Stimulated activated CD4-positive, alpha-beta T cell treated with anti-CD3 and anti-CD28 coated beads, Interleukin-12 subunit alpha, Interleukin-12 subunit beta, amount 100 ng/mL, for 4 hours (primary cell): Measurements from ENCODE around the gene LRRC46.

Experiments used
- DNase-seq: peaks from one replicate; pipeline ENCODE4 v3.0.0-alpha.2; 2020

The LRRC46 gene

DNA sequence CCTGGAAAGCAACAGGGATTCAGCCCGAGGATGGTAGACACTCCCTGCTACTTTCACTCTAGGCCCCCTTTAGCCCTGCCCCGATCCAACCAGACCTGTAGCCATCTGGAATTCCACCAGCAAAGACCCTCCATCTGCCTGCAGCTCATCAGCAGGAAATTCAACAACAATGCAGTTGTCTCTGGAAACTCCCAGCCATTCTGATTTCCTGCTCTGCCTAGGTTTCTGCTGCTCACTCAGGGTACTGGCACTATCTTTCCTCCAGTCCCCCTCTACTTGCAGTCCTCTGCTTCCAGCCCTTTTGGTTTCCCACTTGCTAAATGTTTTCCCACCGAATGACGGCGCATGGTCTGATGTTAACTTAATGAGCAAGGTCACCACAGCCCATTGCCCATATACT lies 22.1 kb downstream of the LRRC46 start:
- DNase-seq = no peak

DNA sequence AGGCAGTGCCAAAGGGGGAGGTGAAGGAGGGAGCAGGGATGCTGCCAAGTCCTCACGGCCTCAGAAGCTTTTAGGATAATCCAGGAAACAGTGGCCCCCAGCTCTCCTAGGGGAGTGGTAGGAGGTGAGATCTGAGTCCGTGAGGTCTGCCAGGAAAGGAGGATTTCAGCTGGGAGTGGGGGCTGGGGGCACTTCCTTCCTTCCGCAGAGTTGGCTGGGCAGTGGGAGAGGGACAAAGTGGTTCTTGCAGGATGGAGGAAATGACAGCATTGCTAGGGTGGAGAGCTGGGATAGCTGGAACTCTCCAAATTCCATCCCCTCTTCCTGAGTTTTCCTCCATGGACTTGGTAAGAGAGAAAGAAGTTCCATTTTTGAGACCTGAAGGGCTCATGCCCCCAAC lies 24.3 kb downstream of the LRRC46 start:
- no peak for DNase-seq

DNA sequence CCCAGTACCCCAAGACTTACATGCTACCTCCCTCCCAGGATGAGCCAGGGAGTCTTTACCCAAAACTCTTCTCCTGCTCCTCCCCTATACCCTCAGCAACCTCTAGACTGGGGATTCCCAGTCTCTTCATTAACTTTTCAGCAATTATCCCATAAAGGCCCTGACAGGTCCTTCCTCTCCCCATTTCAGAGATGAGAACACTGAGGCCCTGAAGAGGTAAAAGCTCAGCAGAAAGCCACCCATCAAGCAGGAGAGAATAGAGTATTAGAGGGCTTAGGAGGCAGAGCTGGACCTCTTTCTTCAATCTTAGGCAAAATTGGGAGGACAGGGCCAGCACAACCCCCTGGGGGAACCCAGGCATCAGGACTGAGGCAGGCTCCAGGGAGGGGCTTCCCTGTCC lies 25.4 kb downstream of the LRRC46 start:
- DNase-seq = no peak

DNA sequence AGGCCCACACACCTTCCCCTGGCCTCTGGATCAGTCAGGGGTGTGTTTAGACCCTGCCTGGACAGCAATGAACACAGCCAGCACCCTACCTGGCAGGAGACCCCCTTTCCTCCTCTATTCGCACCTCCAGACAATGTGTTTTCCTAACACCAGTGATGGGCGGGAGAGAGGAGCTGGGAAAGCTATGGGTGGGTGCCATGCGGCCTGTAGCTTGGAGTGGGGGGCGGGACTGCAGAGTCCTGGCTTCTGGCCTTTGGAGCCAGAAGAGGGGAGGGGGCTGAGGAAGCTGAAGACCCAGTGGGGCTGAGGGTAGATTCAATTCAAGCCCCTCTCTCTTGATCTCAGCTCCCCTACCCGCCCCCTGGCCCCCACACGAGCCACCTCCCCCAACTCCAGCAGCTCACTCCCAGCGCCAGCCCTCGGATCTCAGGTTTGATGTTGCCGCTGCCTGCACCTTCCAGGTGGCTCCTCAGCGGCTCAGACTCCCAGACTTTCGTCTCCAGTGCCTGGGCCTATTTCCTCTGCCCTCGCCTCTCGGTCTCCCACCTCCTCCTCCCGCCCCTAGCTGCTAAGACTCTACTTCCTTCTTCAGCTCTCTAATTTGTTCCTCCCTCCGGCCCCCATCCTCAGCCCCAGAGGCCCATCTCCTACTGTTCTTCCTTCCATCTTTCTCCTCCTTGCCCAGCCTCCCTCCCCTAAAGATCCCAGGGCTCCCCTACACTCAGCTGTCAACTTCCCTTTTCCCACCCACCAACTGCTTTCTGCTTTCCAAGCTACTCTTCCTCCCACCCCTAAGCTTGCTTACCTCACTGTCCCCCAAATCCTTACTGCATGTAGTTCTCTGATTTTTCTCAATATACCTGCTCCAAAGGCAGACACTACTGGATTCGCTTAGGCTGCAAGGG lies 26.3 kb downstream of the LRRC46 start:
- no peak for DNase-seq

DNA sequence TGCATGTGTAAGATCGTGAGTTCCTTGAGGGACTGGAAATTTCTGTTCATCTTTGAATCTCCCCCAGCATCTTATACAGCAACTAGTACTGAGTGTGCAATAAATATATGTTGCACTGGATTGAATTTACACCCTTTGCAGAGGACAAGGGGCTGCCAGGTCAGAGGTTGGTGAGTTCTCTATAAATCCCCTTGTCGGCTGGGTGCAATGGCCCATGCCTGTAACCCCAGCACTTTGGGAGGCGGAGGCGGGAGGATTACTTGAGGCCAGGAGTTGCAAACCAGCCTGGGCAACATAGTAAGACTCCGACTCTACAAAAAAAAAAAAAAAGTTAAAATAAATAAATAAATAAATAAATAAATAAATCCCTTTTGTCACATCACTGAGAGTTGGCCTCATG lies 28.9 kb downstream of the LRRC46 start:
- DNase-seq = no peak

DNA sequence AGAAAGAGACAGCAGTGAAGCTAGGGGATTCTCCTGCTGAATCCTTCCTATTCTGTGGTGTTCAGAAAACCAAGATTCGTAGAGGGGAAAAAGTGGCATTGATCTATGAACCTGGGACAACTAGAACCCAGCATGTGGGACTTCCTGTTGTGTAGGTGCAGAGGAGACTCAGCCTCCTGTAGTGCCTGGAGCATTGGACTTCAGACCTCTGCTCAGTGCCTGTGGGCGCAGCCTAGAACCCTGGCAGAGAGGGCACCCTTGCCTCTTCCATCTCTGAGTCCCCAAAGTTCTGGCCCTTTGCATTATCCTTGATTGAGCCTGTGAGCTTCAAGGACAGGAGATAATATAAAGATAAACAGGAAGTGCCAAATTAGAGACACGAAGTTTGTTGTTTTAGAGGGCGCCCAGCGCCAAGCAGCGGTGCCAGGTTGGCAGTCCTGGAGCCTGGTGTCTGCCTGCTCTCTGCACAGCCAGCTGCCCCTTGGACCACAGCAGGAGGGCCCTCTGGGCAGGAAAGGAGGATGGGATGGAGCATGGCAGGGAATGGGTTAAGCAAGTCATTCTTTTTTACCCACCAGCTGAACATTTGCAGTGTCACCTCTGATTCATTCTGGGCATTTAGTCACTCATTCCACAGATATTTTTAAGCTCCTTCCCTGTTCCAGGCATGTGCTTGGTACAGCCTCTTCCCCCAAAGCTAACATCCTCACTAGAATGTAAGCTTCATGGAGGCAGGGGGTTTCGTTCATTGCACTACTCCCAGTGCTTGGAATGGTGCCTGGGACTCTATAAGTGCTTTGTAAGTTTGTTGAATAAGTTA lies 31.4 kb downstream of the LRRC46 start:
- DNase-seq = no peak

DNA sequence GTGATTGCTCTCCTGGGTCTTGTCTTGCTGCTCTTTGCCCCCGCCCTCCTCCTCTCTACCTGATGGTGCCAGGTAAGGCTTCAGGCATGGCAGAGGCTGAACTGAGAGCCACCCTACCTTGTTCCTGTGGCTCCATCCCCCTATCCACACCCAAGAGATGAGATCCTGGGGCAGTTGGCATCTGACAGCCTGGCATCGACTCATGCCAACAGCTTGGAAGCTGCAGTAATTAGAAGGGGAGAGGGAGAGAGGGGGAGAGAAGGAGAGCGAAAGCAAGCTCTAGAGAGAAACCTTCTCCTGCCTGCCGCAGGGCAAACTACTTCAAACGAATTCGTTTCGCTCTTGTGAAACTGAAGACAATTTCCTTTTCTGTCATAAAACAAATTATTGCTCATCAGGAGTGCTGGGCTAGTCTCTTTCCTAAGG lies 33.3 kb downstream of the LRRC46 start:
- no peak for DNase-seq

DNA sequence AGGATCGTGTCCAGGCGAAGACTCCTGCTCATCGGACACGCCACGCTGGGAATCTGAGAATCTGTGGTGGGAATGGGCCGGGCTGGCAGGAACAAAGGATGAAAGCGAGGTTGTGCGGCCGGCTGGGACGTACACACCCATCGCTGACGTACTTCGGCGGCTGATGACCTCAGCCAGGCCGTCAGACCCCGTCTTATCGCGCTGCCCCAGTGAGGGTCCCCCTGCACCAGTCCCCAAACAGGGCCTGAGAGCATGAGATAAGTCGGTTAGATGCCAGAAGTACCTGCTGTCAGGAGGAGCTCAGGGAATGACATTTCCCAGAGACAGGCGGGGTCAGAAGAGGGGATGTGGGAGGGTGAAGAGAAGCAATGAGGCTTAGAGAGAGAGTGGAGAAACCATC lies 35.5 kb downstream of the LRRC46 start:
- DNase-seq = no peak

DNA sequence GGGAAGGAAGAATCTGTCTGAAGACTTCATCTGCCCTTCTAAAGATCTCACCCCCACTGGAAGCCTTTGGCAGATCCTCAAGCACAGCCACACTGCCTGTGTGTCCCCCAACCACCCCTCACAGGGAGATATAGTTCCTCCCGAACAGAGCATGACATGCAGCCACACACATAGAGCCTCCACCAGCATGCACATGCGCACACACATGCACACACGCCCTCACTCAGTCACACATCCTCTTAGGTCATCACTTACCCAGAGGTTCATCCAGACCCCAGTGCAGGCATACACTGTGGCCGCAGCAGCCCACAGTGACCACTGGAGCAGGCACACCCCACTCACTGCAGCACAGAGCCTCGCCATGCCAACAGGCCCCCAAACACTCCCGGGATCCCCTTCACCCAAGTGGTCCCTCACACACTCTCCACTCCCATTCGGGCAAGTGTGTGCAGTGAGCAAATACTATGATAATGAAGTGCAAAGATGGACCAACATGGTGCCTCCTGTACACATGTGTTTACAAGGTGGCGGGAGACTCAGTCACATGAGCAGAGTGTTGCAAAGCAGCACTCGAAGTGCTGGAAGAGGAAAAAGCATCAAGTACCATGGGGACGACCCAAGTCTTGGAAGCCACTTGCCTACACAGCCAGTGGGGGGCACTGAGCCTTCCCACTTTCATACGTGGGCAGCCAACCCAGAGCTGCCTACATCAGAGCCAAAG lies 36.5 kb downstream of the LRRC46 start:
- DNase-seq = no peak

DNA sequence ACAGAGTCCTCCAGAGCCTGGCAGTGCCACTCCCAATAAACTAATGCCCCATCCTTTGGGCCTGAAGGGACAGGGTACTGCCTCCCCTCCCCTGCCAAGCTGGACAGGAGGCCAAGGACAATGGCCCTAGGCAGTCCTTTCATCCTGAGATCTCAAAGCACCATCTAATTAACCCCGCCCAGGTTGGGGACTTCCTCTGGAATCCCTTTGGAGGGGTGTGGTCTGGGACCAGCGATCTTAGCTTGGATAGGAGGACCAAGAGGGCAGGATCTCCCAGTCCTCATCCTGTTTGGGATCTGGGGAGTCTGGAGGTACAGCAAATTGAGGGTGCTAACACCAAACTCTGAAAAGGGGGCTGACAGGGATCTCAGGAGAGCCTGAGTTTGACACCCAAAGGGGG lies 37.6 kb downstream of the LRRC46 start:
- no peak for DNase-seq

DNA sequence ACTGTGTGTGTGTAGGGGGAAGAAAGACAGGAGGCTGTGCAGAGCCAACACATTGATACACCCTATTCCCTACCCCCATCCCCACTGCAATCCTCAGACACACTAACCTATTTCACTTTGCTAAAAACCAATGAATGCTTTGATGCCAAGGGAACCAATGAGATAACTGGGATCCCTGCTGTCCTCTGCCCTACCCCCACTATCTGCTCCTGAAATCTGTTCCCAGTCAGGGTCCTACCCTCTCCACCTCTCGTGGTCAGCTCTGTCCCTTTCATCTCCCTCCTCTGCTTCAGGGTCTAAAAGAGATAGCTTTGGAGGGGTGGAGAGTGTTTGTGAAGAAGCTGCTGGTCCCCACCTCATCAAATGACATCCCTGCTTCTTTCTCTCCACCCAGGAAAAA lies 38.6 kb downstream of the LRRC46 start:
- DNase-seq = no peak

DNA sequence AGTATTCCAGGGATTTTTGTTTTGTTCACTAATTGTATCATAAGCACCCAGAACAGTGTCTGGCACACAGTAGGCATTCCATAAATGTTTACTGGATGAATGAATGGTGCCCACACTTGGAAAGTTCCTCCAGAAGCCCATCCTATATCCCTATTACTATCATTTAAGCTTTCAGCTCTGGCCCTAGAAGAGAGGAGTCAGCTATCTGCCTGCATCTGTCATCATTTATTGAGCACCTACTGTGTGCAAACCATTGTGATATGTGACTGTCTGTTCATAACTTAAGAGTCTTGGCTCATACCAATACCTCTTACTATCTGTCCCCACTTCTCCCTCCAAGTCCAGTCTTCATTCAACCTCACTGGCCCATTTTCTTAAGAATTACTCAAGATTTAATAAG lies 39.6 kb downstream of the LRRC46 start:
- no peak for DNase-seq

DNA sequence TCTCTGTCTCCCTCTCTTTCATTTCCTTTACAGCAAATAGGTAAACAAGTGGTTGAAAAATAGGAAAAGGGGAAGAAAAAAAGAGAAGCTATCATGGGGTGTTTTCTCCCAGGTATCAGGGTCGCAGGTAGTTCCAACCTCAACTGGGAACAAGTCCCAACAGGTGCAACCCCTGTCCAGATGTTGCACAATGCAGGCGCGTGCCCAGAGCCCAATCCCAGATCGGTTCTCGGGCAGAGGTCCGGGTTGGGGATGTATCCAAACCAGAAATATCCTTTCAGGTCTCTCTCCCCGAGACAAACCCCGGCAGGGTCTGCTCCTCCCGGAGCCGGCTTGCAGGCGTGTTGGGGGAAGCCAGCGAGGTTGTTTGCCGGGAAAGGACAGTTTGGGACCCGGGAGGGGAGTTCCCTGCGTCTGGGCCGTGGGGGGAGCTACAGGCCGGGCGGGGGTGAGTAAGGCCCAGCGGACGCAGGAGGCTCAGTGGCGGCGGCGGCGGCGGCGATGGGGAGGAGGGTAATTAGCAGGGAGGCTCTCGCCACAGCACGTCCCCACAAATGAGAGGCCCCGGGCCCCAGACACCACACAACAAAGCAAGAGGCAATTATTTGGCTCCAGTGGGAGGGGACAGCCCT lies 40.7 kb downstream of the LRRC46 start:
- no peak for DNase-seq

DNA sequence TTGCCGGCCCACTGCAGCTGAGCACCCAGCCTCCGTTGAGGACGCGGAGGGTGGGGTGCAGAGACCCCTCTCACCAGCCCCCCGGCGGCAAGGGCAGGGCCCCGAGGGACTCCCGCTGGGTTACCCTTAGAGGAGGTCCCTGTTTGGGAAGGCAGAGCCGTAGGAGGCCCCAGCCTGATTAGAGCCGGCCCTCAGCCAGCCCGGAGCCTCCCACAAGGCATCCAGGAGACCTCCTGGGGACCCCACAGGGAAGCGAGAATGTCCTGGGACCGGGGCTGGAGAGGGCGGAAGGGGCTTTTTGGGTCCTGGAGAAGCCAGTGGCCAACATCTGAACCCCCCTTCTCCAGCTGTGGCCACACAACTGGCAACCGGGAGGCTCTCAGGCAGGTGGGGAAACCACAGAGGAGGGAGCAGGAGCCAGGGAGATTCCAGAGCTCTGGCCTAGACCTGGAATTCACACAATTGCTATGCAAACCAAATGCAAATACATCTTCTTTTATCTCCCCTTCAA lies 41.2 kb downstream of the LRRC46 start:
- DNase-seq = no peak

DNA sequence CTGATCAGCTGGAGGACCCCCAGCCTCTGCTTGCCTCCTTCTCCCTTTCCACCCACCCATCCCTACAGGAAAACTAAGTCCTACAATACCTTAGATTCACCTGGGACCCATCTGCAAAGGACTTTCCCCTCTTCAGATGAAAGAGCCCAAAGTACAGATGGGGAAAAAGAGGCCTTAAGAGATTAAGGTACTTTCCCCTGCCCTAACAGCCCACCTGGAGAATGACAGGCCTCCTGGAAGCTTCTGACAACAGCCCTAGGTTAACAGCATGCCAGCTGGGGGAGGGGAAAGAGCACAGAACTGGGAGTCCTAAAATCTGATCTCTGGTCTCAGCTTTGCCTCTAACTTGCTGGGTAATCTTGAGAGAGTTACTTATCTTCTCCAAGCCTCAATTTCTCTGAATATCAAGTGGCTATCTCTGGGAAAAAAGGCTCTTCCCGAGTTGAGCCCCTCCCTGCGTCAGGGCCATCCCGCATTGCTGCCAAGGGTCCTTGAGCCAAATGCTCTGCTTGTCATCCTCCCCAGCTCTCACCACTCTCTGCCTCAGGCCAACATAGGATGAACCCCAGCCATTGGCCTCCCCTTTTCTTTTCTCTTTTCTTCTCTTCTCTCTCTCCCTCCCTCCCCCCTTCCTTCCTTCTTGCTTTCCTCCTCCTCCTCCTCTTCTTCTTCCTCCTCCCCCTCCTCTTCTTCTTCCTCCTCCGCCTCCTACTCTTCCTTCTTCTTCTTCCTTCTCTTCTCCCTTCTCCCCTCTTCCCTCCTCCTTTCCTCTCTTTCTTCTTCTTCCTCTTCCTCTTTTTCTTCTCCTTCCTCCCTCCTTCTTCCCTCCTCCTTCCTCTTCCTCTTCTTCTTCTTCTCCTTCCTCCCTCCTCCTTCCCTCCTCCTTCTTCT lies 42.0 kb downstream of the LRRC46 start:
- DNase-seq = no peak

DNA sequence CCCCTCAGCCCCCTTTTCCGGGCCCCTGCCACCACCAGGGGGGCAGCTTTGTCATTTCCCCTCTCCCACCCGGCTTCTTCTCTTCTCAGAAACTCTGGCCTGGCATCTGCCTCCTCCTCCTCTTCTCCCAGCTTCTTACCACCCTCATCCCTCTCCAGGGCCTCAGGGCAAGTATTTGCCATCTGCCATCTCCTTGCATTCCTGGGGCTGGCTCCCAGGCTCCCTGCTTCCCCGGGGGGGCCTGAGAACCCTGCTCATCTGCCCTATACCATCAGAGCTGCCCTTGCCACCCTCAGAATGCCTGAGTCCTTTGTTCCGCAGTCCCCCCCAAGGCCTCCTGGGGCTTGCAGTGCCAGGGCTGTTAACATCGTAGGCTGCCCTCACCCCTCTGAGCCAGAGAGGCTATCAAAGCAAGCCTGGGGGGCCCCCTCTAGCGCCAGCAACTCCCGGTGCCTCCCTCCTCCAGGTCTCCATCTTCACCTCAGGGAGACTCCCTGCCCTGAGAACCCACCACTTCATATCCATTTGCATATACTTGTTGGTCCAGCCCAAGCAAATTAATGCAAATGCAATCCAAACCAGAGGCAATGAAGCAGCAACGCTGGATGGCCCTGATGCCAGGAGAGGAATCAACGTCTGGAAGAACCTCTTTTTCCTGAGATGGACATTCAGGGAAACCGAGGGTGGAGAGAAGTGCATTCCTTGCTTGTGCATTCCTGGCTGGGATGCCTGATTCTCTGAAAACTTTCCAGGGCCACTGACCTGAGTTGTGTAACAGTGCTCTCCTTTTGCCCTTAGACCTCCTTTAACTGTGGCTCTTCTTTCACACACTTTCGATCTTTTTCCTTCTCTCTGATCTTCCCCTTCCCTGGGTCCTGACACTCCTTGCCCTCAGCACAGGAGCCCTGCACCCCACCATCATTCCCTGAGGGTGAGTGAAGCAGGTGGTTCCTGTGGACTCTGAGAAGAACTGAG lies 43.8 kb downstream of the LRRC46 start:
- no peak for DNase-seq

DNA sequence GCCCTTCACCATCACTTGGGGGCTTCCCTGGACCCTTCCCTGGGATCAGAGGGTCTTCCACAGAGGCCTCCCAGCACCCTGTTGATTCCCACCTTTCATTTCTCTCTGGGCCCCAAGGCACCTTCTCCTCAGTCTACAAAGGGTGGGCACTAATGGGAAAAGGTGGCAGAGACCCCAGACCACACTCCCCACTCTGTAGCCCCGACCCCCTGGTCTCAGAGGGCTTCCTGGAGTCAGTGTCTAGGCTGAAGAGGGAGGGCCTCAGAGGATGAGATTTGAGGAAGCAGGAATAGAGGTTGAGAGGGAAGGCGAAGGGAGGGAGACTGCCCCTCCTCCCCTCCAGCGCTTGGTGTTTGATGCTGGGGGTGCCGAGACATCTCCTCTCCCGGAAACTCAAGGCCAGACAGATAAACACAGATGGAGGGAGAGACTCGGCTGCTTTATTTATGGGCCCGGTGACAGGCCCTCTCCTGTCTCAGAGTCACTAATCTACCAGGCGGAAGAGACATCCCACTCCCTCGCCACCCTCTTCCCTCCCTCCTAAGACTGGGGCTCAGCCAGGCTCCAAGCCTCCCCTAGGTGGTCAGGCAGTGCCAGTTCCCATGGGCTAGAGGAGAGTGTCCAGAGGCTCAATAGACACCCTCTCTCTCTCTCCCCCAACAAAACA lies 46.0 kb downstream of the LRRC46 start:
- DNase-seq = no peak

DNA sequence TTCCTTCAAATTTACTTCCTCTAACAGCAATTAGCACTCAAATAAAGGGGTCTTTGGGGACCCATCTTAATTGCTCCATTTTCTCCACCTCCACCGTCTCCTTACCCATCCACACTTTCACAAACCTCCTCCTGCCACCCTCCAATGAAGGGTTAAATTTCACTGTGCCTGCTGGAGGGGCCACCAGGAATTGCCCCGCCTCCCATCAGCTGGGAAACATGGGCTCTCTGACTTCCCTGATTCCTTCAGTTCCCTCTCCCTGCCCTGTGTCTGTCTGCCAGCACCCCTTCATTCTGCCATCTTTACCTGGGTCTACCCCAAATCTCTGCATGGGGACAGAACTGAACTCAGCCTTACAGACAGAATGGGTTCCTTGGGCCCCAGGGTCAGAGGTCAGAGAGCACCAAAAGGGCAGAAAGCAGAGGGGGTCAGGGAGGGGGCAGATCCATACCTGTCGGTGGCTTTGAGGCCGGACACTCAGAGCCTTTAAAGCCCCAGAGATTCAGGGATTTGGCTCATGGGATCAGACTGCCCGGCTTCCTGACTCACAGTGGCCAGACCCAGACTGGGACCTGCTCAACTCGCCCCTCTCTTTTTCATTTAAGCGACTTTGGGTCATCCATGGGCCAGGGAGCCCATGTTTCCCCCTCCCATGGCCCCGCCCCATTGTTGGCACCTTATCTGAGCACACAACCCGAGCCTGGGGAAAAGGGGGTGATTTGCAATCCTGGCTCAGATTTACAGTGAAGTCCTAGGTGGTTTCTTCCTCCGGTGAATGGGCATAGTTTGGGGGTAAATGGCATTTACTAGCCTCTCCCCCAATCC lies 46.9 kb downstream of the LRRC46 start:
- DNase-seq = no peak

DNA sequence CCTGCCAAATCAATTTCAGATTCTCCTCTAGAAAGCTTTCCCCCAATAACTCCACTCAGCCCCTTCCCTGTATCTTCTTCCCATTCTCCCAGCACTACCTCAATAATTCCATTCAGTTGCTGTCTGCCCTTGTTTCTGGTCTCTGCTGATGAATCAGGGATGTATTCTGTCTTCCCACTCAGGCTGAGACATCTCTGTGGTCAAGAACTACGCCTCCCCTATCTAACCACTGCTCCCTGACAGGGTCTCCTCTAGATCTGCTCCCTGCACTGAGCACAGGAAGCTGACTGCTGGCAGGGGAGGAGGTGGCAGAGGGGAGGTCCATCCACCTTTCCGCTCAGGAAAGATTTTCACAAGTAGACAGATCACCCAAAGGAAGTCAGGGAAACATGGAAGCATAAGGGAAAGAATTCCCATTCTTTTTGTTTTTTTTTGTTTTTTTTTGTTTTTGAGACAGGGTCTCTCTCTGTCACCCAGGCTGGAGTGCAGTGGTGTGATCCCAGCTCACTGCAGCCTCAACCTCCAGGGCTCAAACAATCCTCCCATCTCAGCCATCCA lies 47.6 kb downstream of the LRRC46 start:
- DNase-seq = no peak
